ENCODE data around the gene MICU1.
"Not testable (repeated sequence)": the region's sequence is repeated elsewhere in the genome, so short reads cannot be mapped to it uniquely, and the experiment has no call there.

Gene MICU1

DNA sequence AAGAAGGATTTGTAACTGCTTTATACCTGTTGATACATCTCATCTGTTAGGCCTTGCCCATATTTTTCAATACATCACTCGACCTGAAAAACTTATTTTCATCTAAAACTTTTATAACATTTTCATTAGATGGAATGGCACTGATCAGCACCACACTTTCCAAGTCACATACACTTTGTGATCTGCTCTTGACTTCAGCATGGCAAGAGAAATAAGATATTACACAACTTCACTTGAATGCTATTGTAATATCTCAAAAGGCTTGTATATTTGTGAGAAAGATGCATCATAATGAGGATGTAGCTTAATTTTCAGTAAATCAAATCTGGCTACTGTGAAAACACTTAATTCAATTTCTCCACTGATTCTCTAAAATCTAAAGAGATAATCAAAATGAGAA lies 126.2 kb downstream of the MICU1 start:
- no peak for DNase-seq

DNA sequence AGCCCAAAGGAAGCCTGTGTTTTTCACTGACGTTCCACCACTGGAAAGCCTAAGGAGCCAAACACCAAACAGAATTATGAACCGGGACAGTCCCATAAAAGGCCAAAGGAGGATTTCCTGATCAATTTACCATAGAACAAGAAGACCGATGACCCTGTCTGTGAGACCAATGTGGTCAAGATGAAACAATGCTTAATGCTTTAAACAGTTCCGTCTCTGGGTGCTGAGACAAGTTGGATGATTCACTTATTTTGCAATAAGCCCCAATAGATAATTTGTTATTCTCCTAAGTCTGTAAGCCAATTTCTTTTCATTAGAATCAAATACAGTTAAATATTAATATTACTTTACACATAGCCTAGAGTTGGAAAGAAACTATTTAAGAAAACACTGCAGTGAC lies 134.9 kb downstream of the MICU1 start:
- DNase-seq, result no peak

DNA sequence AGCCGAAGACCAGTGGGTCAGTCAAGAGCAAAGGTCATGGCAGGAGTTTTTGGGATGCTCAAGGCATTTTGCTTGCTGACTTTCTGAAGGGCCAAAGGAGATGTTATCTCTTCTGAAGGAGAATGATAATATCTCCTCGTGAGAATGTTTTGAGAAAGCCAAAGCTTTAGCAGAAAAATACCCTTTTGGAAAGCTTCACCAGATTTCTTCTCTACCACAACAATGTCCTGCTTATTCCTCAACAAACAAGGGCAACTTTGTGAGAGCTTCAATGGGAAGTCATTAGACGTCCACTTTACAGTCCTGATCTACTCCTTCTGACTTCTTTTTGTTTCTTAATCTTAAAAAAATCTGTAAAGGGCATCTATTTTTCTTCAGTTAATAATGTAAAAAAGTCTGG lies 138.4 kb downstream of the MICU1 start:
- DNase-seq, result no peak

DNA sequence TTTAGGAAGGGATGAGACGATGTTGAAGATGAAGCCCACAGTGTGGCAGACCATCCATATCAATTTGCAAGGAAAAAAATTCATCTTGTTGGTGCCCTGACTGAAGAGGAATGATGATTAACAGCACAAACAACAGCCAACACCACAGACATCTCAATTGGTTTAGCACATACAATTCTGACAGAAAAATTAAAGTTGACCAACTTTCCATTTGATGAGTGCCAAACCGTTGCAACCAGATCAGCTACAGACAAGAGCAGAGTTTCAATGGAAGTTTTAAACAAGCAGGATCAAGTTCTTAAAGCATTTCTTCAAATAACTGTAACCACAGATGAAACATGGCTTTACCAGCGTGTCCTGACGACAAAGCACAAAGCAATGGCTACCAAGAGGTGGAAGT lies 138.8 kb downstream of the MICU1 start:
- no peak for DNase-seq

DNA sequence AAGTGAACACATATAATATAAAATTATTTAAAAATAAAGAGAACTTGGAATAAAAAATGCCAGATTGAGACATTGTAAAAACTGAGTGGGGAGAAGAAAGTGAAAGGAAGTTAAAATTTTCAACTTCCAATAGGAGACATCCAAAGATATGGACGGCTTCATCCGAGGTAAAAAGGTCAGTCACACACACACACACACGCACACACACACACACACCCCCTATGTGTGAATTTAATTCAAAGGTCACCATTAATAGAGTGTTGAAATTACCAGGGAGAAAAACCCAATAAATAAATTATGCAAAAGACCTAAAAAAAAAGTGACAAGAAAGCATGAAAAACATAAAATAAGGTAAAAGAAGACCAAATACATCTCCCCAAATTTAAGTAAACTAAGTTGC lies 140.2 kb downstream of the MICU1 start:
- no peak for DNase-seq

DNA sequence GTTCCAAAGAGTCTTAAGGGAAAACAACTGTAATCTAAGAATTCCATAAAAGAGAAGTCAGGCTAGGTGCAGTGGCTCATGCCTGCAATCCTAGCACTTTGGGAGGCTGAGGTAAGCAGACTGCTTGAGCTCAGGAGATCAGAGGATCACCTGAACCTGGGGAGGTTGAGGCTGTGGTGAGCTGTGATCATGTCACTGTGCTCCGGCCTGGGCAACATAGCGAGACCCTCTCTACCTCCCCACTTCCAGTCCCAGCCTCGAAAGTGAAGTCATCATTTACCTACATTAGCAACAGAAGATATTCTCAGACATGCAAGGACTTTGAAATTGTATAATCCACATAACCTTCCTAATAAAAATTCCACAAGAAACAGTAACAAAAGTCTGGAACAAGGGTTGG lies 141.4 kb downstream of the MICU1 start:
- DNase-seq, result no peak

DNA sequence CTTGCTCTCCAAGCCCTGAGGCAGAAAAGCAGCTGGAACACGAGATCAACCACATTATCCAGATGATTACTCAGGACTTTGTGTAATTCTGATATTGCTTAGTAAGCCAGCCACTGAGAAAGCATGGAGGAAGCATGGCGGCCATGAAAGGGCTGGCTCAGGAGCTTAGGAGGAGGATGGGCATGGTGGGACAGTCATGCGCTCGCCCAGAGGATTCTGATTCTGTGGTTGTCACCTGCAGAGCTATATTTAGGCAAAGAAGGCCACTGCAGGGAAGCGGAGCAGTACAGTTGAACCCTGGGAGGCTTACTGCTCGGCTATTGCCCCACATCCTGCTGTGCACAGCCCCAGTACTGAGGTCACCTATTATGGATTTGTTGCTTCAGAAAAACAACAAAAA lies 142.4 kb downstream of the MICU1 start:
- no peak for DNase-seq

DNA sequence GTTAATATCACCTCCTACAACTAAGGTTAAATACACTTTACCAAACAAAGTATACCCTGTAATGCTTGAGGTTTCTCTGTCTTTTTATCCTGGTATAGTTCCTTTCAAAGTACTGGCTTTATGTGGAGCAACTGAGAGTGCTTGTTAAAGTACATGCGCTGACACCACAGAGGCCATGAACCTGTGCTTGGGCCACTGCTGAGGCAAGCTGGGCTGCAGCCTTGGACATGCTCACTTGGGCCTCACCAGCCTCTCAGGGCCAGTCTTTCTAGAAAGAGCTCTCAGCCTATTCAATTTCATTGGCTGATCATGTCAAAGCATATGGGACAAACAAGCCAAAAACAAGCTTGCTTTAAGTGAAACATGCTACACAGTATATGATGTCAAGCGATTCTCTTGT lies 145.0 kb downstream of the MICU1 start:
- no peak for DNase-seq

DNA sequence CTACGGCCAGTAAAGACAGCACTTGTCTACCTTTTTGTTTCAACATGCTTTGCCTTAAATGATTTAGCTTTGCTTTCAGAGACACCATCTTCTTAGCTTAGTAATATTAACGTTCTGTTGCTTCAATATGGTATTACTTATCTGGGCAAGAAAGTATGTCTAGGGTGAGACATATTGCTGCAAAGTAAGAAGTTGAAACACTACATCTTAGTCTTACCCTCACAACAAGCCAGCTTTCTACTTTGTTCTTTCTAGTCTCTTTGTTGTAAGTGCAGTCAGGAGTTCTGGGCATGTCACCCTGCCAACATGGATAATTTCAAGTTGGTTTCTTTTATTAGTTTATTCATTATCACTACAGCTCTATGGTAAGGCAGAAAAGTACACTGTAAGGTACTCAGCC lies 148.4 kb downstream of the MICU1 start:
- DNase-seq, result no peak

DNA sequence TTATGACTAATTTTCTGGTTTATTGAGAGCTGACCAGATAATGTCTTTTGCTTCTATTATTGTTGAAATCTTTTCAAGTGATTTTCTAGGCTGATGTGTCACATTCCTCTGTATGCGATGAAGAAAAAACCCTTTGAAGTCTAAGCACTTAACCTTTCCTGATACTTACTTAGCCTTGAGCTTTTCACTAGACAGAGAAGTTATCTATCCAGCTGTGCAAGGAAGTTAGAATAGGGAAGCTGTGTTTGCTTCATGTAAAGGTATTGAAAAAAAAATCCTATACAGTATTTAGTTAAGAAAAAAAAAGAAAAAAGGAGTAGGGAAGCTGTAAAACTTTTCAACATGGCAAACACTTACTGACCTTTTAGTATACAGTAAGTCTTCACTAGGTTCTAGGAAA lies 153.6 kb downstream of the MICU1 start:
- no peak for DNase-seq

DNA sequence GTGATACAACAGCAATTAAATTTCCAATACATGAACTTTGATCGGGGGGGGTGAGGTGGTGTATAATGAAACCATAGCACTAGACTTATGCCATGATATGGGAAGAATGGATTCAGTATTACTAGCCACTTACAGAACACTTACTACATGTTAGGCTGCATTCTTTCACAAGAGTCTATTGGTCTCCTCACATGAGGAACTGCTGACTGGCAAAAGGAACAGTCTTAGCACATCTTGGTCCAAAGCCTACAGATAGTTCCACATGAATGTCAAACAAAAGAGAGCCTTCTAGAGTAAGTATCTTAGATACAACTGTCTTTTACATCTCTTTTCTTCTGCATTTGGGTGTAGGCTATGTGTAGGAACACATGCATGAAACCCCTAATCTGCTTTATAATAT lies 155.2 kb downstream of the MICU1 start:
- DNase-seq, result no peak

DNA sequence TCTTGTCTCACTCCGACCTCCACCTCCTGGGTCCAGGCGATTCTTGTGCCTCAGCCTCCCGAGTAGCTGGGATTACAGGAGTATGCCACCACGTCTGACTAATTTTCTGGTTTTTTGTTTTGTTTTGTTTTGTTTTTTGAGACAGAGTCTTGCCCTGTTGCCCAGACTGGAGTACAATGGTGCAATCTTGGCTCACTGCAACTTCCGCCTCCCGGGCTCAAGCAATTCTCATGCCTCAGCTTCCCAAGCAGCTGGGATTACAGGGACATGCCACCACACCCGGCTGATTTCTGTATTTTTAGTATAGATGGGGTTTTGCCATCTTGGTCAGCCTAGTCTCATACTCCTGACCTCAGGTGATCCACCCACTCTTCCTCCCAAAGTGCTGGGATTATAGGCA lies 158.8 kb downstream of the MICU1 start:
- not testable (repeated sequence) for DNase-seq

DNA sequence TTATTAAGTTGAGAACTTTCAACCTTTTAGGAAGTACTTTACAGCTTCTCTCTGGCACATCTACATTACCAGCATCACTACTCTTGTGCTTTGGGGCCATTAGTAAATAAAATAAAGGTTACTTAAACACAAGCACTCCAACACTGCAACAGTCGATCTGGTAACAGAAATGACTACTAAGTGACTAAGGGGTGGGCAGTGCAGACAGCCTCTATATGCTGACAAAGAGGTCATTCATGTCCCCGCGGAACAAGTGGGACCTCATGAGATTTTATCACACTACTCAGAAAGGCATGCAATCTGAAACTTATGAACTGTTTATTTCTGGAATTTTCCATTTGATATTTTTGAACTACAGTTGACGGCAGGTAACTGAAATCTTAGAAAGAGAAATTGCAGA lies 159.9 kb downstream of the MICU1 start:
- DNase-seq, result no peak

DNA sequence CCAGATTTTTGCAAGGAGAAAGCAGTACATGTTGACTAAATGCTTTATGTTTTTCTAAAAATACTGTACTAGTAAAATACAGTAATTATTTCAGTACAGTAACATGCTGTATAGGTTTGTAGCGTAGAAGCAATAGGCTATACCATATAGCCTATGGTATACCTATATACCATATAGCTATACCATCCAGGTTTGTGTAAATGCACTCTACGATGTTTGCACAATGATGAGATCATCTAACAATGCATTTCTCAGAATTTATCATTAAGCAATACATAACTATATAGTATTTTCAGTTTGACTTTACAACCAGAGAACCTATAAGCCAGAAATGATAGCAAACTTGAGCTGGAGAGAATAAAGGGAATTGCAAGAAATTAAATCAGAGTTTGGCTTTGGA lies 161.4 kb downstream of the MICU1 start:
- no peak for DNase-seq

DNA sequence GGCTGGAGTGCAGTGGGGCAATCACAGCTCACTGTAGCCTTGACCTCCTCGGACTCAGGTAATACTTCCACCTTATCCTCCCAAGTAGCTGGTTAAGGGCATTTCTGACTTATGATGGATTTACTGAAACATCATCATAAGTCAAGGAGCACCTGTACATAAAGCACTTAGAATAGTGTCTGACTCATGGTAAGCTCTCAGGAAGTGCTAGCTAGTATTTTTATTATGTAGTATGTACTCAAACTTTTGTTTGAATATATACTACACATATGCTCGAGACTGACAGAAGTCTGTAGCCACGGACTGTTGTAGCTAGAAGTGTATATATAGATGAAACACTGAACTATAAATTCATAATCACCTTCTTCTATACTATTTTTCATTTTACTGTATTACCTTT lies 163.6 kb downstream of the MICU1 start:
- DNase-seq, result no peak

DNA sequence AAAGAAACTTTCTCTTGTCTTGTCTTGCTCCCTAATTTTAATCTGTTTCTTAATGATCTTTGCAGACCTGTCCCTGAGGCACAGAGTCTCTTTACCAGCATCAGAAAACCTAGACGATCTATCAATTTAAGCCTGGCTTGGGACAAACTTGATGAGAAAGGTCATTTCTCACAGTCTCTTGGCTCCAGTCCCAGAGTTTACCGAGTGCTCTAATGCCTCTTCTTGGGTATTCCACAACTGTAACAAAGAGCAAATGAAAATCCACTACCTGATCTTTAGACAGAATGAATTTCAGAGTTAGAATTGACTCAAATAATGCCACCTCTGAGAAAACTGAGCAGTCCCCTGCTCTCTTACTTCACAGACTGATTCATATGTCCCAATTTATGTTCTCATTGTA lies 164.8 kb downstream of the MICU1 start:
- no peak for DNase-seq

DNA sequence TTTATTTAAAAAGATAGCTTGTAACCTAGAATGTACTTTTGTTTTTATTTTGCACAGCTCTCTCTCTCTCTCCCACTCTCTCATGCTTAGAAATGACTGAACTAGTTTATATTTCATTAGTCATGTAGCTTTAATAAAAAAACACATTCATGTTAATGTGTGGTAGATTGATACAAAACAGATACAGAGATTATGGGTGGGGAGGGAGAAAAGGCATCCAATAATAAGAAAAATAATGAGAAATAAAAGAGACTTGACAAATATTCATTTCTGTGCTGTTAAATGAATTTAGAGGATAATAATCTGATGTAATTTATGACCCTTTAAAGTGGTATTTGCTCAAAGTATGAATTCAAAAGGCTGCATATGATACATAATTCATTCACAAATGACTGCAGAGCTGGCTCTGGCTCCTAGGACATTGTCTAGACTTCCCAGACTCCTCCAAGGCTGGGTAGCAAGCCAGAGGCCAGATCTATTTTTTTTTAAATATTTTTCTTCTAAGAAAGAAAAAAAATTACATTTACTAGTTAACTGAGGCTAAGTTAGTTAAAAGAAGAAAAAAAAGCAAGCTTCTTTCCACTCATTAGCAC lies 165.5 kb downstream of the MICU1 start:
- DNase-seq, result no peak

DNA sequence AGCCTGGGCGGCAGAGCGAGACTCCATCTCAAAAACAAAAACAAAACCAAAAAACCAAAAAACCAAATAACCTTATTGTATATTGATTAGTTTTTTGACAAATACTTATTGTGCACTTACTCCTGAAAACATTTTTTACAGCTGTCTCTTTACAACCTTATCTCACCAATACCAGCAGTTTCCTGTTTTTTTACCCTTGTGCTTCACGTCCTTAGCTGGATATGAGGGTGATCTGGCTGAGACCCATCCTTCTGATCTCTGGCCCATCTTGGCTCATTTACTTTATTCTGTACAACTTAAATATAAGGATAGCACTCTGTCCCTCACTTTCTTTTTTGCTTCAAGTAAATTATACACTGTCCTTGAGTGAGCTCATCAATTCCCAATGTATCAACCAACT lies 166.6 kb downstream of the MICU1 start:
- DNase-seq, result no peak

DNA sequence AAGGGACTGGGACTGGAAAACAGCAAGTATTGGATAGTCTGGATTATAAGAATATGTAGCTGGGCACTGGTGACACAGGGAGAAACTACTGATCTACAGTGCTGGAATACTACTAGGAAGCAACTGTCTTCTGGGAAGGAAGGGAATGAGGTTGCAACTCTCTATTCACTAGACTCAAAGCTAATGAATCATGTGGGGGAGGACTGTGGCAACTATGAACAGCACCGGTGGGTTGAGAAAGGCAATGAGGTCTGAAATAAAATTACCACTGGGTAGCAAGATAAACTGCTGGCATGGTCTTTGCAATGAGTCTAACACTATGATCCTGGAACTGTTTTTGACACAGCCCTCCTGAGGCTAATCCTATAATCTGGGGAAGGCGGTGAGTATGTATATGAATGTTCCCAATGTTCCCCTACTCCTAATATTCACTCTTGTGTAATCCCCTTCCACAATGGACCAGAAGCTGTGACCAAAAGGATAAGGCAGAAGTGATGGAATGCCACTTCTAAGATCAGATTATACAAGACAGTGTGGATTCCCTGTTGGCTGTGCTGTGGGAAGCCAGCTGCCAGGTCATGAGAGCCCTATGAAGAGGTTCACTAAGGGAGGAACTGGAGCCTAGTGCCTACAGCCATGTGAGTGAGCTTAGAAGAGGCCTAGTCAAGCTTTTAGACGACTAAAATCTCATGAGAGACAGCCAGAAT lies 169.8 kb downstream of the MICU1 start:
- no peak for DNase-seq

DNA sequence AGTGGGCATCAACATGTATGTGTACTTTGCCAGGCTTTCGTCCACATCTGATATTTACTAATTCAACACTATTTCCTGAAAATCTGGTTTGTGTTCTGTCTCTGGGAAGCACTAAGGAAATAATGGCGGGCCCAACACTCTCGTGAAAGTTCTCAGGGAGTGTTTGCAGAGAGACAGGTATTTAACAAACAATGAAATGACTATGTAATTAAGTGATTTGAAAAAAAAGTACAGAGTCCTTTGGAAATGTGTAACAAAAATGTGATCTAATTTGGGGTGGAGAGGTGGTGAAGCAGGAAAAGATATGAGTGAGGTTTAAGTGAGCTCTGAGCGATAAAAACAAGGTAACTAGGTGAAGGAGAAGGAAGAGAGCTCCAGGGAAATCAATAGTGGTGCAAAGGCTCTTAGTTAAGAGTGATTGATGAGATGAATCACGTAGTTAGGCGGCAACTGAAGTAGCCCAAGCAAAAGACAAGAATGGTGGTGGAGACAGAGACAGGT lies 175.9 kb downstream of the MICU1 start:
- DNase-seq, result no peak

DNA sequence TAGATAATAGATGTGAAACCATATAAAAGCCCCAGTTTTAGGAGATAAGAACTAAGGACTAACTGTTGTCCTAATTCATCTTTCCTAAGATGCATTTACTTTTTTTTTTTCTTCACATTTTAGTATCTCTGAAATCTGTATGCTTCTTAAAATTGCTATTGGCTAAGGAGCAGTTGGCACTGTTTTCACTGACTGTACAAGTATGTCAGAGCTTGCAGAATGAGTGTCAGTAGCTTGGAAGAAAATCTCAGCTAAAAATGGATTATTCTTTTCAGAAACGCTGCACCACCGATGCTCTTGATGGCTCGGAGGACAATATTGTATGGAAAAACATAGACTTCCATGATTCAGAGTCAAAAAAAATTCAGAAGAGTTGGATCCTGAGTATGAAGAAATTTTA lies 180.0 kb downstream of the MICU1 start:
- DNase-seq, result no peak

DNA sequence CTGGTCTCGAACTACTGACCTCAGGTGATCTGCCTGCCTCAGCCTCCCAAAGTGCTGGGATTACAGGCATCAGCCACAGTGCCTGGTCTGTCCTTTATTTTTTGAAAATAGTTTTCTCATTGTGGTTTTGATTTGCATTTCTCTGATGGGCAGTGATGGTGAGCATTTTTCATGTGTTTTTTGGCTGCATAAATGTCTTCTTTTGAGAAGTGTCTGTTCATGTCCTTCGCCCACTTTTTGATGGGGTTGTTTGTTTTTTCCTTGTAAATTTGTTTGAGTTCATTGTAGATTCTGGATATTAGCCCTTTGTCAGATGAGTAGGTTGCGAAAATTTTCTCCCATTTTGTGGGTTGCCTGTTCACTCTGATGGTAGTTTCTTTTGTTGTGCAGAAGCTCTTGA lies 182.9 kb downstream of the MICU1 start:
- not testable (repeated sequence) for DNase-seq

DNA sequence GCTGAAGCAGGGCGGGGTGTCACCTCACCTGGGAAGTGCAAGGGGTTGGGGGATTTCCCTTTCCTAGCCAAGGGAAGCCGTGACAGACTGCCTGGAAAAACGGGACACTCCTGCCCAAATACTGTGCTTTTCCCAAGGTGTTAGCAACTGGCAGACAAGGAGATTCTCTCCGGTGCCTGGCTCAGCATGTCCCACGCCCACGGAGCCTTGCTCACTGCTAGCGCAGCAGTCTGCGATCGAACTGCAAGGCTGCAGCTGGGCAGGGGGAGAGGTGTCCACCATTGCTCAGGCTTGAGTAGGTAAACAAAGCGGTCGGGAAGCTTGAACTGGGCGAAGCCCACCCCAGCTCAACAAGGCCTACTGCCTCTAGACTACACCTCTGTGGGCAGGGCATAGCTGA lies 190.3 kb downstream of the MICU1 start:
- no peak for DNase-seq

DNA sequence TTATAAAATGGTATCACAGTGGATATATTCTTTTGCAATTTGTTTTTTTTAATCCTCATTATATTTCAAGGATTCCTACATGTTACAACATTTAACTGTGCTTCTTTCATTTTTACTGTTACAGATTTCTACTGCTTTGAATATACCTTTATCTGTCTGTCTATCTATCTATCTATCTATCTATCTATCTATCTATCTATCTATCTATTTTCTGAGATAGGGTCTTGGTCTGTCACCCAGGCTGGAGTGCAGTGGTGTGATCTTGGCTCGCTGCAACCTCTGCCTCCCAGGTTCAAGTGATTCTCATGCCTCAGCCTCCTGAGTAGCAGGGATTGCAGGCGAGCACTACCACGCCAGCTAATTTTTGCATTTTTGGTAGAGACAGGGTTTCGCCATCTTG lies 194.9 kb downstream of the MICU1 start:
- not testable (repeated sequence) for DNase-seq

DNA sequence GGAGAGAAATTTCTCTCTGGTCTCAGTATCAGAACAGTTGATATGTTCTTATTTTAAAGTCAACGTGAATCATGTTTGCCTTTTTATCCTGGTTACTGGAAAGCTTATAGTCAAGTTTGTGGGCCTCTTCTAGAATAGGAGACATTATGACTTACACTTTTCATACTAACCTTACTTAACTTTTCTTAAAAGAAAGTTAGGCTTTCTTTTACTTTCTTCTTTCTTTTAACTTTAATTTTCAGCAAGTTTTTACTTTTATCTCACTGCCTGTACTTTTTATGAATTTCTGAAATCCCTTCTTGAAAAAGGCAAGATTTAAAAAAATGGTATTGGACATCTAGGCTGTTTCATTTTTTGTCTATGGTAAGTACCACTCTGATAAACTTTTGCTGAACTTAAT lies 195.9 kb downstream of the MICU1 start:
- DNase-seq, result no peak
